OCI-LY1 (cell line): Measurements from ENCODE around the gene CCDC28B.

Experiments
- CTCF ChIP-seq: fragments of 200-600 bp; sonication (generic), shearing (Covaris generic); IDR thresholded peaks from 2 replicates; pipeline ENCODE4 v1.5.1; 2017; ENCODE audit warnings: mild to moderate bottlenecking, antibody characterized with exemption, low read length, moderate library complexity, mixed read lengths
- EZH2 ChIP-seq: fragments of 200-600 bp; sonication (generic), shearing (Covaris generic); IDR thresholded peaks from 2 replicates; pipeline ENCODE4 v1.8.0; 2017; ENCODE audit warnings: borderline replicate concordance, mixed run types, mild to moderate bottlenecking, antibody characterized with exemption, low read length, moderate library complexity, mixed read lengths

DNA sequence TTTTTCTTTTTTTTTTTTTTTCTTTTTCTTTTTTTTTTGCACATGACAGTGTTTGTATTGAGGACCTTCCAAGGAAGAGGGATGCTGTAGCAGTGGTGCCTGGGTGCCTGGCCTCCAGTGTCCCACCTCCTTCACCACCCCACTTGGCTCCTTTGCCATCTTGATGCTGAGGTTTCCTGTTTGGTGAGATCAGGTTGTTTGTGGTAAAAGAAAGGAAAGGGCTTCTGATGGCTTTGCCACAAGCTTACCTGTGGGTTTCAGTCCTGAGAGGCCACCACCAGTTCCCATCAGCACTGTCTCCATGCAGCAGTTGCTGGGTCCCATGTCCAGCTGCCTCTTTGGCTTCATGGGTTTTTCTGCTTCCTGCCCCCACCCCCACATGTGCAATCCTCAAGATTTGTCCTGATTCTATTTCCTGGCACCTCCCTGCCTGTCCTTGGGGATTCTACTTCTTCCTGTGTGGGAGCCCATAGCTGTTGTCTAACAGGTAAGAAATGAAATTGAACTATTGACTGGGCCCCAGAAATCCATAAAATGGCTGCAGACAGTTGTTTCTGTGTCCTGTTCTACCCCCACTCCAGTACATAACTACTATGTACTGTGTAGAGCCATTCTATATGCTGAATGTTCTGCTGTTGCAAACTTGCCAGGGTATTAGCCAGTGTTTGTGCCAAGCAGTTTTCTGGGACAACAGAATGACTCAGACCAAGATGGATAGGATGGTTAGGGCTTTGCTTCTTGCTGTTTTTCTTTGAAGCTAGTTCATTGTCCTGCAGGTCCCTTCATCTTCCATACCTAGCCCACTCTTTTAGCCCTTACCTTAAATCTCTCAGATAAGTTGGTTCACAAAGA is 4.2 kb upstream of the CCDC28B start:
- TF ChIP-seq EZH2 (no peak), CTCF (no peak)
